ENCODE results near the gene TMEM132D. TPM values are rescaled to one million over a fixed set of nuclear protein-coding genes. Genes with fewer than 3 reads are reported as not detected.

Gene TMEM132D
- total and polyA plus RNA-seq, 2 of the 8 experiments (the other 6 are each of a cell fraction or from before 2014, with no cell fraction given), result 3.5 to 10.1 TPM

GRCh38 chr12:129393357-129393937, 510.4 kb downstream of the TMEM132D start:
- Histone ChIP-seq H4K91ac (replicated peaks; ENCODE audit: insufficient read length, low read length) (no peak overlapping the region), H3K4ac (replicated peaks; ENCODE audit: insufficient read length, low read depth, low read length) (no peak overlapping the region), H3K79me2 (ENCODE audit: control insufficient read depth in 1 of 2, insufficient read depth in 2 of 2, low read length in 2 of 2) (no peaks in the 10 kb centered on the region), H4K5ac (ENCODE audit: insufficient read length, low read depth, low read length) (no peak overlapping the region), H3K56ac (replicated peaks; ENCODE audit: insufficient read length, low read depth, low read length) (no peak overlapping the region), H3K9me3 (ENCODE audit: insufficient read depth in 2 of 2, low read depth in 1 of 2, low read length in 1 of 2) (no peaks in the 10 kb centered on the region), H3K4me3 (ENCODE audit: extremely low read depth in 1 of 4, insufficient read depth in 2 of 4, low read depth in 3 of 4, low read length in 4 of 4) (no peak overlapping the region), H4K8ac (ENCODE audit: extremely low read depth, insufficient read depth, low read length) (no peak overlapping the region), H3K79me1 (ENCODE audit: low read depth, low read length) (no peaks in the 10 kb centered on the region), H3K14ac (ENCODE audit: insufficient read length) (no peak overlapping the region), H2BK5ac (ENCODE audit: low read depth, low read length) (no peak overlapping the region), H3K4me1 (replicated peaks in 1 of 4; ENCODE audit: control insufficient read depth in 3 of 4, insufficient read depth in 4 of 4, low read length in 3 of 4) (no peaks in the 10 kb centered on the region), H3K9ac (replicated peaks in 1 of 4; ENCODE audit: extremely low read depth in 1 of 4, low read depth in 3 of 4, low read length in 3 of 4) (no peak overlapping the region), H3K27ac (ENCODE audit: low read depth, low read length) (no peak overlapping the region), H3K18ac (ENCODE audit: extremely low read depth, low read length) (no peak overlapping the region), H3K36me3 (ENCODE audit: control insufficient read depth in 2 of 4, insufficient read depth in 4 of 4, low read length in 3 of 4) (no peaks in the 10 kb centered on the region), H2BK15ac (ENCODE audit: low read length) (no peak overlapping the region), H4K20me1 (replicated peaks in 1 of 2; ENCODE audit: control insufficient read depth in 1 of 2, insufficient read depth in 2 of 2, low read length in 2 of 2) (no peaks in the 10 kb centered on the region), H3K23me2 (ENCODE audit: low read depth, low read length) (no peaks in the 10 kb centered on the region; the same call in 1 of the 2 replicates), H2AFZ (ENCODE audit: low read length) (no peak overlapping the region), H2BK20ac (ENCODE audit: low read length) (no peak overlapping the region), H2BK12ac (ENCODE audit: low read depth, low read length) (no peak overlapping the region), H2AK5ac (ENCODE audit: low read depth, low read length) (no peak overlapping the region), H3K4me2 (ENCODE audit: insufficient read depth in 1 of 2, low read depth in 2 of 2, low read length in 2 of 2) (no peak overlapping the region), H3K27me3 (replicated peaks in 1 of 4; ENCODE audit: control insufficient read depth in 3 of 4, extremely low read depth in 1 of 4, insufficient read depth in 3 of 4, low read length in 3 of 4) (no peaks in the 10 kb centered on the region), H2BK120ac (replicated peaks; ENCODE audit: low read depth, low read length) (no peak overlapping the region), H3K23ac (ENCODE audit: insufficient read length) (no peak overlapping the region)
- POLR2A ChIA-PET (ENCODE audit: partially characterized antibody), result no interaction called here
- 92% methylated on average over 5 of the region's 5 CpGs; no CpG with 5 or more reads in 1 of the 2 experiments for WGBS, 2 experiments (ENCODE audit: extremely low coverage in 1 of 2, insufficient coverage in 1 of 2, insufficient read length in 1 of 2, insufficient replicate concordance in 2 of 2, low coverage in 1 of 2, low lambda C conversion rate in 2 of 2, missing lambda C conversion rate in 1 of 2)
- FAIRE-seq (no peak), DNase-seq (ENCODE audit: low read depth in 1 of 2, low spot score in 2 of 2) (no peak)
- CTCF ChIA-PET (ENCODE audit: partially characterized antibody), result no interaction called here

Data from H1 (cell line).